ENCODE measurements around the gene PNMA8A. TPM values are rescaled to one million over a fixed set of nuclear protein-coding genes. Genes with fewer than 3 reads are reported as not detected.

Gene PNMA8A
- polyA plus RNA-seq, 1 donor: 6.0 TPM

GRCh38 chr19:46484656-46485055, 13.3 kb upstream of the PNMA8A start:
- no peak overlapping the region for H3K27ac ChIP-seq (ENCODE audit: low read length)
- no peaks in the 10 kb centered on the region for H3K9me3 ChIP-seq (ENCODE audit: control insufficient read depth, low read depth, low read length)
- no peak for DNase-seq
- H3K36me3 ChIP-seq (ENCODE audit: control insufficient read depth, insufficient read depth, low read length): no peaks in the 10 kb centered on the region
- peaks cover 12% of the 10 kb centered on the region for H3K4me1 ChIP-seq (ENCODE audit: control insufficient read depth, insufficient read depth, low read length)
- H3K4me3 ChIP-seq (ENCODE audit: low read length): no peak overlapping the region
- peaks cover 32% of the 10 kb centered on the region for H3K27me3 ChIP-seq (ENCODE audit: control insufficient read depth, insufficient read depth, low read length)
- WGBS (ENCODE audit: insufficient coverage, low lambda C conversion rate): 27% methylated on average over 2 of the region's 4 CpGs

DNA sequence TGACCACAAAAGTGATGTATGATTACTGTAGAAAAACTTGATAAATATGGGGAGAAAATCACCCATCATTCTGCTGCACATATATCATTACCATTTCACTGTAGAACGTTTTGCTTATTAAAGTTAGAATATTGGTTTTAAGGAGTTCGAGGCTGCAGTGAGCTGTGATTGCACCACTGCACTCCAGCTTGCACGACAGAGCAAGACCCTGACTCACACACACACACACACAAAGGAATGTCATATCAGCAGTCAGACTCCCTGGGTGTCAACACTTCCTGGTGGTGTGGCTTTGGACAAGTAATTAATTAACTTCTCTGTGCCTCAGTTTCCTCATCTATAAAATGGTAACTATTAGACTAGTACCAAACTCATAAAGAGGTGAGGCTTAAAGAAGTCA, 11.3 kb upstream of the PNMA8A start:
- no peak overlapping the region for H3K27ac ChIP-seq (ENCODE audit: low read length)
- no CpG with 5 or more reads among the region's 3 CpGs for WGBS (ENCODE audit: insufficient coverage, low lambda C conversion rate)
- H3K27me3 ChIP-seq (ENCODE audit: control insufficient read depth, insufficient read depth, low read length): peaks cover 20% of the 10 kb centered on the region
- H3K4me1 ChIP-seq (ENCODE audit: control insufficient read depth, insufficient read depth, low read length): peaks cover 3% of the 10 kb centered on the region
- H3K4me3 ChIP-seq (ENCODE audit: low read length): no peak overlapping the region
- no peaks in the 10 kb centered on the region for H3K9me3 ChIP-seq (ENCODE audit: control insufficient read depth, low read depth, low read length)
- no peaks in the 10 kb centered on the region for H3K36me3 ChIP-seq (ENCODE audit: control insufficient read depth, insufficient read depth, low read length)
- no peak for DNase-seq

- Histone ChIP-seq H3K9me3 (ENCODE audit: control insufficient read depth, low read depth, low read length) (no peaks in the 10 kb centered on the region), H3K36me3 (ENCODE audit: control insufficient read depth, insufficient read depth, low read length) (no peaks in the 10 kb centered on the region), H3K4me1 (ENCODE audit: control insufficient read depth, insufficient read depth, low read length) (no peaks in the 10 kb centered on the region), H3K27me3 (ENCODE audit: control insufficient read depth, insufficient read depth, low read length) (peaks cover 13% of the 10 kb centered on the region), H3K27ac (ENCODE audit: low read length) (peak overlapping the region; percentile 67), H3K4me3 (ENCODE audit: low read length) (no peak overlapping the region)
- 50% methylated on average over 1 of the region's 5 CpGs for WGBS (ENCODE audit: insufficient coverage, low lambda C conversion rate)
- peak in 1 of 2 donors; percentile 17 for DNase-seq
These were observed 10.6 kb upstream of the PNMA8A start for GRCh38 chr19:46481947-46482346.

DNA sequence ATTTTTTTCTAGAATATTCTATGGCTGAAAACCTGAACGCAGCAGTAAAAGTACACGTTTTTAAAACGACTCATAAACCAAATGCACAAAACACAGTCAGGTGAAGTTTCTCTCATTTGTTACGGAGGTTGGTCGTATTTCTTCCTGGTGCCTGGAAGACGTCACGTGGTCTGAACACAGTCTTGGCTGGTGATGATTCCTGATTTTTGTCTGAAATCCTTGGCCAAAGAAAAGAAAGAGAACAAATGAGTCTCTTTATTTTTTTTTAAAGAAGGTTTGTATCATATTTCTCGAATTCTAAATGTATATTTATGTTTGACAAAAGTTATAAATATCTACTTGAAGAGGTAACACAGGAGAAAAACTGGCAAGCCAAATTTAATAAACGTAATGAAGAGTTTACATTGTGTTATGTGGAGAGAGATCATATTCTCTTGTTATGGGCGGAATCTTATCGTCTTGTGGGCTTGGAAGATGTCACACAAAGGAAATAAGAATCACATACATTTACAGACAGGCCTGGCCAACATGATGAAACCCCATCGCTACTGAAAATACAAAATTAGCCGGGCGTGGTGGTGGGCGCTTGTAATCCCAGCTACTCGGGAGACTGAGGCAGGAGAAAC, 10.0 kb upstream of the PNMA8A start:
- Histone ChIP-seq H3K36me3 (ENCODE audit: control insufficient read depth, insufficient read depth, low read length) (no peaks in the 10 kb centered on the region), H3K4me3 (ENCODE audit: low read length) (no peak overlapping the region), H3K9me3 (ENCODE audit: control insufficient read depth, low read depth, low read length) (no peaks in the 10 kb centered on the region), H3K4me1 (ENCODE audit: control insufficient read depth, insufficient read depth, low read length) (no peaks in the 10 kb centered on the region), H3K27ac (ENCODE audit: low read length) (peak overlapping the region; percentile 67), H3K27me3 (ENCODE audit: control insufficient read depth, insufficient read depth, low read length) (peaks cover 7% of the 10 kb centered on the region)
- WGBS (ENCODE audit: insufficient coverage, low lambda C conversion rate): 77% methylated on average over 9 of the region's 16 CpGs
- no peak for DNase-seq

DNA sequence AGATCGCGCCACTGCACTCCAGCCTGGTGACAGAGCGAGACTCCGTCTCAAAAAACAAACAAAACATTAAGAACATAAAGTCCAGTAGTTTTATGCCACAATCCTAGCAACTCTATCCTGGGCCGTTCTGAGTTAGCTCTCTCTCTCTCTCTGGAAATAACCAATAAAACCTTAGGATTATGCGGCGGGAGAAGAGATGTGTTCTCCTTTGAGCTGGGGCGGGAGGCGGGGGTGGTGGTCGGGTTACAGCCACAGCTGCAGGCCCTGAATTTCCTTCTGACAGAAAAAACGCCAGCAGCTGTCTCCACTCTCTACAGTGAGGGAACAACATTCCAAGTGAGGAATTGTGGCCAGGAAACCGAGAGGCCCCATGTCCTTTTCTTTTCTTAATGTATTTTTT, 9.1 kb upstream of the PNMA8A start:
- Histone ChIP-seq H3K27me3 (ENCODE audit: control insufficient read depth, insufficient read depth, low read length) (peaks cover 6% of the 10 kb centered on the region), H3K36me3 (ENCODE audit: control insufficient read depth, insufficient read depth, low read length) (no peaks in the 10 kb centered on the region), H3K4me1 (ENCODE audit: control insufficient read depth, insufficient read depth, low read length) (no peaks in the 10 kb centered on the region), H3K4me3 (ENCODE audit: low read length) (no peak overlapping the region), H3K27ac (ENCODE audit: low read length) (peak overlapping the region; percentile 67), H3K9me3 (ENCODE audit: control insufficient read depth, low read depth, low read length) (no peaks in the 10 kb centered on the region)
- DNase-seq: peak; percentile 44 to 58
- WGBS (ENCODE audit: insufficient coverage, low lambda C conversion rate): no CpG with 5 or more reads among the region's 12 CpGs

GRCh38 chr19:46478356-46478986, 7.1 kb upstream of the PNMA8A start:
- no CpG with 5 or more reads among the region's 4 CpGs for WGBS (ENCODE audit: insufficient coverage, low lambda C conversion rate)
- Histone ChIP-seq H3K4me1 (ENCODE audit: control insufficient read depth, insufficient read depth, low read length) (no peaks in the 10 kb centered on the region), H3K9me3 (ENCODE audit: control insufficient read depth, low read depth, low read length) (no peaks in the 10 kb centered on the region), H3K36me3 (ENCODE audit: control insufficient read depth, insufficient read depth, low read length) (no peaks in the 10 kb centered on the region), H3K4me3 (ENCODE audit: low read length) (no peak overlapping the region), H3K27me3 (ENCODE audit: control insufficient read depth, insufficient read depth, low read length) (peaks cover 6% of the 10 kb centered on the region), H3K27ac (ENCODE audit: low read length) (no peak overlapping the region)
- DNase-seq: peak in 1 of 2 donors; percentile 44

GRCh38 chr19:46475986-46476385, 4.6 kb upstream of the PNMA8A start:
- peaks cover 25% of the 10 kb centered on the region for H3K27me3 ChIP-seq (ENCODE audit: control insufficient read depth, insufficient read depth, low read length)
- WGBS (ENCODE audit: insufficient coverage, low lambda C conversion rate): 86% methylated on average over 1 of the region's 2 CpGs
- no peak for DNase-seq
- H3K4me1 ChIP-seq (ENCODE audit: control insufficient read depth, insufficient read depth, low read length): peaks cover 7% of the 10 kb centered on the region
- no peak overlapping the region for H3K4me3 ChIP-seq (ENCODE audit: low read length)
- no peak overlapping the region for H3K27ac ChIP-seq (ENCODE audit: low read length)
- no peaks in the 10 kb centered on the region for H3K36me3 ChIP-seq (ENCODE audit: control insufficient read depth, insufficient read depth, low read length)
- no peaks in the 10 kb centered on the region for H3K9me3 ChIP-seq (ENCODE audit: control insufficient read depth, low read depth, low read length)

DNA sequence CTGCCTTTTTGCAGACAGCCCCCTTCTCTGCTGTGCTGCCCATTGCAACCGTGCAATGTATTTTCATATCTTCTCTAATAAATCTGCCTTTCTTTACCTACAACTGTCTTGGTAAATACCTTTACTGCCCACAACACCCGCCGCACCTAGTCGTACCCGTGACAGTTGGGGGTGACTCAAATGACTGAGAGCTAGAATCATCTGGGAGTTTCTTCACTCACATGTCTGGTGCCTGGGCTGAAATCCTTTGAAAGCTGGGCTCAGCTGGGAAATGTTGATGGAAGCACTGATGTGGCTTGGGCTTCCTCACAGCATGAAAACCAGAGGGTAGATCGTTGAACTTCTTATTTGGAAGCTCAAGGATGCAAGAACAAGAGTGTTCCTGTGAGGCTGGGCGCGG, 2.8 kb upstream of the PNMA8A start:
- peaks cover 37% of the 10 kb centered on the region for H3K27me3 ChIP-seq (ENCODE audit: control insufficient read depth, insufficient read depth, low read length)

DNA sequence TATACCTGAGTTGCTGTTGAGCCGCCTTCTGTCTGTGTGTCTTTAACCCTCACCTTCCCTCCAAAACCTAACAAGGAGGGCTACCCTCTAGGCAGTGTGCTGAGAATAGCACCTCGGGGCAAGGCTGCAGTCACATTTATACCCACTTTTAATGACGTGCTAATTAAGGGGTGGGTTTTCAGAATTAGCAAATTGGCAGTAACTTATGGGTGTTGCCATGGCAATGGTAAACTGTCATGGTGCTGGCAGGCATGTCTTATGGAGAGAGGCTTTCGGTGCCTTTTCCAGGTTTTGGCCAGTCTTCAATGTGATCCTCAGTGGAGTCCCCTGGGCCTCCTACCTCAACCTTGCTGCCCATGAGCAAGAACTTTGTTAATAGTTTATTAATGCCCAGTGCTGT, 1.2 kb upstream of the PNMA8A start:
- Histone ChIP-seq H3K27me3 (ENCODE audit: control insufficient read depth, insufficient read depth, low read length) (peaks cover 31% of the 10 kb centered on the region), H3K4me3 (ENCODE audit: low read length) (no peak overlapping the region), H3K9me3 (ENCODE audit: control insufficient read depth, low read depth, low read length) (no peaks in the 10 kb centered on the region), H3K36me3 (ENCODE audit: control insufficient read depth, insufficient read depth, low read length) (no peaks in the 10 kb centered on the region), H3K27ac (ENCODE audit: low read length) (no peak overlapping the region), H3K4me1 (ENCODE audit: control insufficient read depth, insufficient read depth, low read length) (peaks cover 7% of the 10 kb centered on the region)
- no peak for DNase-seq
- WGBS (ENCODE audit: insufficient coverage, low lambda C conversion rate): 100% methylated on average over 1 of the region's 4 CpGs

More for the DNA sequence above, 2.8 kb upstream of the PNMA8A start:
- no peaks in the 10 kb centered on the region for H3K9me3 ChIP-seq (ENCODE audit: control insufficient read depth, low read depth, low read length)
- no peak overlapping the region for H3K4me3 ChIP-seq (ENCODE audit: low read length)
- H3K4me1 ChIP-seq (ENCODE audit: control insufficient read depth, insufficient read depth, low read length): peaks cover 7% of the 10 kb centered on the region
- no peaks in the 10 kb centered on the region for H3K36me3 ChIP-seq (ENCODE audit: control insufficient read depth, insufficient read depth, low read length)
- no peak for DNase-seq
- WGBS (ENCODE audit: insufficient coverage, low lambda C conversion rate): no CpG with 5 or more reads among the region's 8 CpGs
- H3K27ac ChIP-seq (ENCODE audit: low read length): no peak overlapping the region

DNA sequence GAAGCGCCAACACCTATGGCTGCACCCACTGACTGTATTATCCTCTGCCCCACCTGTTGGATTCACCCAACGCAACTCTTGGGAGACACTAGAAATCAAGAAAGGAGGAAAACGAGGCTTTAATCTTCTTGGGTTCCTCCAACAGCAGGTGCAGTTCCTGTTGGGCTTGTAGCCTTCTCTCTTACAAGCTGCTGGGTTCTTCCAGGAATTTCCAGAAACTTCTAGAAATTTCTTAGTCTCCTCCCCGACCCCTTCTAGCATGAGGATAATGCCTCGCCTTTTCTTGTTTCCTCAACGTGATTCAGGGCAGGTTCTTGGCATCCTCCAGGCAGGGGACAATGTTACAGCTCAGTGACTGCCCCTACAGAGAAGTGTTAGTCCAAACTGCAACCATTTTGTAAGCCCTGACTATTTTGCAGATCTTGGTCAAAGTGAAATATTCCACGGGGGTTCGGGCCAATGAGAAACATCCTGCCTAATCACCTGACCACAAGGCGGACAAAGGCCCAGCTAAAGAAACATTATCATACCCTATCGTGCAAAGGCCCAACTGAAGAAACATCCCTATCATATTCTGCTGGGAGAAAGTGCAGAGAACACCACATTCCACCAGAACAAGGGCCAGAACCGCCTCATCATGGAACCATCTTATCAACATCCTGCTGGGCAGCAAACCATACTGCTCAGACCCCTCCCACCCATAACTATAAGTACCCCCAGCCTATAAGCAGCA, 614 bp upstream of the PNMA8A start:
- Histone ChIP-seq H3K36me3 (ENCODE audit: control insufficient read depth, insufficient read depth, low read length) (no peaks in the 10 kb centered on the region), H3K27me3 (ENCODE audit: control insufficient read depth, insufficient read depth, low read length) (peaks cover 31% of the 10 kb centered on the region), H3K4me1 (ENCODE audit: control insufficient read depth, insufficient read depth, low read length) (peaks cover 7% of the 10 kb centered on the region), H3K9me3 (ENCODE audit: control insufficient read depth, low read depth, low read length) (no peaks in the 10 kb centered on the region), H3K4me3 (ENCODE audit: low read length) (peak overlapping the region; percentile 44), H3K27ac (ENCODE audit: low read length) (peak overlapping the region; percentile 51)
- DNase-seq: no peak
- WGBS (ENCODE audit: insufficient coverage, low lambda C conversion rate): 20% methylated on average over 1 of the region's 11 CpGs
